ENCODE results near the gene CCDC107.

GRCh38 chr9:35669331-35670145 is 11.4 kb downstream of the CCDC107 start:
- TF ChIP-seq CTCF (IDR thresholded peaks at IDR 0.05) = no peak
- no peak for TF ChIP-seq POLR2A (IDR thresholded peaks at IDR 0.05)

All from right lobe of liver (tissue), 4 donors.